ENCODE results near the gene KRT5. TPM values are rescaled to one million over a fixed set of nuclear protein-coding genes. Genes with fewer than 3 reads are reported as not detected.
A peak's percentile ranks its signal among the peaks of the same experiment; 100 is the strongest.

KRT5 gene
- total and polyA plus RNA-seq, 2 experiments from 2014 or later = 7.4 to 13.0 TPM

DNA sequence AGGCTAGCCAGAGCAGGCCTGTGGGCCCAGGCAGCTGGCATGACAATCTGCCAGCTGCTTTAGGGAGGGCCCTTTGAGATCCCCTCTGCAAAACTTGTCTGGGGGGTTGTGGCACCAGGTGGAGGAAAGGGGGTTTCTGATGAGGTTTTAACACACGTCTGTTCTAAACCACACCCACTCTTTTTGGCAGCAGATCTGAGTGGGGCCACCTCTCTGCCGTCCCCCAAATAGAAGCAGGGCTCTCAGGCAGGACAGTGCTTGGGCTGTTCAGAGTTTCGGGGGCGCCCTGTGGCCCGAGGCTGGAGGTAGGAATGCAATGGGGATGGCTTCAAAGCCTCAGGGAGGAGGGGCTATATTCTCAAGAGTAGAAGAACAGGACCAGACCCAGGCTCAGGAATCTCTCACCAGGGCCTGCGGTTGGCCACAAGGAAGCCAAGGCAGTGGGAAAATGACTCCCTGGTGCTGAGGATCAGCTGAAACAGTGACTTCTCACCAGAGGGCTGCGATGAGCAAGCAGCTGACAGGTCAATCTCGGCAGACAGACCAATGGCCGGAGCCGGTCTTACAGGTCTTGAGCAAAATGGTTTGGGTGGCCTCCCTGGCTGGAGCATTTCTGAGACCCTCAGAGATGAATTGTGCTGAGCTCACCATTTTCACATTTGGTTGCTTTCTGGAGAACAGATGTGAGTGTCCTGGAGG is 1.5 kb upstream of the KRT5 start:
- Histone ChIP-seq H3K9me2 (replicated peaks; ENCODE audit: insufficient read depth) (no peaks in the 10 kb centered on the region), H3K79me2 (no peaks in the 10 kb centered on the region), H3K4me1 (ENCODE audit: insufficient read depth) (peaks cover 14% of the 10 kb centered on the region), H4K20me1 (ENCODE audit: insufficient read depth, poor library complexity, severe bottlenecking) (no peaks in the 10 kb centered on the region), H3K27ac (peak overlapping the region; percentile 77), H3K9me3 (ENCODE audit: low read depth) (no peaks in the 10 kb centered on the region), H2AFZ (no peak overlapping the region), H3K4me3 (no peak overlapping the region), H3K4me2 (no peak overlapping the region), H3K36me3 (replicated peaks; ENCODE audit: insufficient read depth, low read depth) (no peaks in the 10 kb centered on the region), H3K27me3 (no peaks in the 10 kb centered on the region)
- DNase-seq (ENCODE audit: low spot score) = no peak
- TF ChIP-seq EZH2 (IDR thresholded peaks at IDR 0.05; ENCODE audit: borderline replicate concordance) (no peak), EZH2phosphoT487 (IDR thresholded peaks at IDR 0.05; ENCODE audit: low read depth, severe bottlenecking, unreplicated experiment) (no peak)
- WGBS (ENCODE audit: low lambda C conversion rate, missing lambda C conversion rate) = 75% methylated on average over 10 of the region's 10 CpGs

DNA sequence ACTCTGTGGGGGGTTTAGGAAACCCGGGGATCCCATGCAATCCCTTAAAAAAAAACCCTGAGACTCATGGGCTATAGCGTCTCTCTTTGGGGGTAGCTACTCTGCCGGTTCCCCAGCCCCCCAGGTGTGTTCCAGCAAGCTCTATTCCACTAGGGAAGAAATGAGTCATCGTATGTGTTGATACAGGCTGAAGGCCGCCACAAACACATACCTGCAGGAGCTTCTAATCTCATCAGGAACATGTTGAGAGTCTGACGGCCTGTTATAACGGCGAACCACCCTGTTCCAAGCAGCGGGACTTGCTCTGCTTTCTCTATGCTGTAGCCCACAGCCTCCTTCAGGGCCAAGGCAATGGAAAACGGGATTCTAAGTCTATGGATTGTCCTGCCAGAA is 977 bp upstream of the KRT5 start:
- 51% methylated on average over 10 of the region's 10 CpGs for WGBS (ENCODE audit: low lambda C conversion rate, missing lambda C conversion rate)
- Histone ChIP-seq H4K20me1 (ENCODE audit: insufficient read depth, poor library complexity, severe bottlenecking) (no peaks in the 10 kb centered on the region), H3K4me3 (no peak overlapping the region), H3K9me3 (ENCODE audit: low read depth) (no peaks in the 10 kb centered on the region), H3K27me3 (no peaks in the 10 kb centered on the region), H3K4me1 (ENCODE audit: insufficient read depth) (peaks cover 14% of the 10 kb centered on the region), H3K9me2 (replicated peaks; ENCODE audit: insufficient read depth) (no peaks in the 10 kb centered on the region), H3K4me2 (no peak overlapping the region), H3K27ac (peak overlapping the region; percentile 77), H3K79me2 (no peaks in the 10 kb centered on the region), H3K36me3 (replicated peaks; ENCODE audit: insufficient read depth, low read depth) (no peaks in the 10 kb centered on the region), H2AFZ (no peak overlapping the region)
- TF ChIP-seq, protein P1, sequence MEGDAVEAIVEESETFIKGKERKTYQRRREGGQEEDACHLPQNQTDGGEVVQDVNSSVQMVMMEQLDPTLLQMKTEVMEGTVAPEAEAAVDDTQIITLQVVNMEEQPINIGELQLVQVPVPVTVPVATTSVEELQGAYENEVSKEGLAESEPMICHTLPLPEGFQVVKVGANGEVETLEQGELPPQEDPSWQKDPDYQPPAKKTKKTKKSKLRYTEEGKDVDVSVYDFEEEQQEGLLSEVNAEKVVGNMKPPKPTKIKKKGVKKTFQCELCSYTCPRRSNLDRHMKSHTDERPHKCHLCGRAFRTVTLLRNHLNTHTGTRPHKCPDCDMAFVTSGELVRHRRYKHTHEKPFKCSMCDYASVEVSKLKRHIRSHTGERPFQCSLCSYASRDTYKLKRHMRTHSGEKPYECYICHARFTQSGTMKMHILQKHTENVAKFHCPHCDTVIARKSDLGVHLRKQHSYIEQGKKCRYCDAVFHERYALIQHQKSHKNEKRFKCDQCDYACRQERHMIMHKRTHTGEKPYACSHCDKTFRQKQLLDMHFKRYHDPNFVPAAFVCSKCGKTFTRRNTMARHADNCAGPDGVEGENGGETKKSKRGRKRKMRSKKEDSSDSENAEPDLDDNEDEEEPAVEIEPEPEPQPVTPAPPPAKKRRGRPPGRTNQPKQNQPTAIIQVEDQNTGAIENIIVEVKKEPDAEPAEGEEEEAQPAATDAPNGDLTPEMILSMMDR (IDR thresholded peaks at IDR 0.05; ENCODE audit: poor library complexity) = no peak
- TF ChIP-seq EZH2phosphoT487 (IDR thresholded peaks at IDR 0.05; ENCODE audit: low read depth, severe bottlenecking, unreplicated experiment) = no peak
- no peak for TF ChIP-seq EZH2 (IDR thresholded peaks at IDR 0.05; ENCODE audit: borderline replicate concordance)
- peak; percentile 79 for DNase-seq (ENCODE audit: low spot score)

DNA sequence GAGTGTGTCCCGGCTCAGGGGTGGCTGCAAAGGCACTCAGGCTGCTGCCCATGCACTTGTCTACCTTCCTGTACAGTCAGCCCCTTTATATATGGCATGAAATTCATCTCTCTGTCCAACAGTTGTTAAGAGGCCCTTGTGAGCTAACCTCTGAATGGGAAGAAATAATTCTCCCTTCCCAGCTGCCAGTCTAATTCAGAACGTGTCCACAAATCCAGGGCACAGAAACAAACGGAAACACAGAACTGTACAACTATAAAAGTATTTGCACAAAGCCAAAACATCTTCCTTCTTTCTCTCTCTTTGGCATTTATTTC is 849 bp downstream of the KRT5 start:
- WGBS (ENCODE audit: low lambda C conversion rate, missing lambda C conversion rate) = 88% methylated on average over 3 of the region's 3 CpGs
- Histone ChIP-seq H3K4me3 (no peak overlapping the region), H3K36me3 (replicated peaks; ENCODE audit: insufficient read depth, low read depth) (no peaks in the 10 kb centered on the region), H2AFZ (no peak overlapping the region), H3K4me2 (no peak overlapping the region), H3K4me1 (ENCODE audit: insufficient read depth) (peaks cover 14% of the 10 kb centered on the region), H3K79me2 (no peaks in the 10 kb centered on the region), H3K9me2 (replicated peaks; ENCODE audit: insufficient read depth) (no peaks in the 10 kb centered on the region), H4K20me1 (ENCODE audit: insufficient read depth, poor library complexity, severe bottlenecking) (no peaks in the 10 kb centered on the region), H3K9me3 (ENCODE audit: low read depth) (no peaks in the 10 kb centered on the region), H3K27me3 (no peaks in the 10 kb centered on the region), H3K27ac (no peak overlapping the region)
- DNase-seq (ENCODE audit: low spot score) = no peak
- TF ChIP-seq EZH2 (IDR thresholded peaks at IDR 0.05; ENCODE audit: borderline replicate concordance) (no peak), EZH2phosphoT487 (IDR thresholded peaks at IDR 0.05; ENCODE audit: low read depth, severe bottlenecking, unreplicated experiment) (no peak)
- TF ChIP-seq, protein P1 (IDR thresholded peaks at IDR 0.05; ENCODE audit: poor library complexity) = no peak

DNA sequence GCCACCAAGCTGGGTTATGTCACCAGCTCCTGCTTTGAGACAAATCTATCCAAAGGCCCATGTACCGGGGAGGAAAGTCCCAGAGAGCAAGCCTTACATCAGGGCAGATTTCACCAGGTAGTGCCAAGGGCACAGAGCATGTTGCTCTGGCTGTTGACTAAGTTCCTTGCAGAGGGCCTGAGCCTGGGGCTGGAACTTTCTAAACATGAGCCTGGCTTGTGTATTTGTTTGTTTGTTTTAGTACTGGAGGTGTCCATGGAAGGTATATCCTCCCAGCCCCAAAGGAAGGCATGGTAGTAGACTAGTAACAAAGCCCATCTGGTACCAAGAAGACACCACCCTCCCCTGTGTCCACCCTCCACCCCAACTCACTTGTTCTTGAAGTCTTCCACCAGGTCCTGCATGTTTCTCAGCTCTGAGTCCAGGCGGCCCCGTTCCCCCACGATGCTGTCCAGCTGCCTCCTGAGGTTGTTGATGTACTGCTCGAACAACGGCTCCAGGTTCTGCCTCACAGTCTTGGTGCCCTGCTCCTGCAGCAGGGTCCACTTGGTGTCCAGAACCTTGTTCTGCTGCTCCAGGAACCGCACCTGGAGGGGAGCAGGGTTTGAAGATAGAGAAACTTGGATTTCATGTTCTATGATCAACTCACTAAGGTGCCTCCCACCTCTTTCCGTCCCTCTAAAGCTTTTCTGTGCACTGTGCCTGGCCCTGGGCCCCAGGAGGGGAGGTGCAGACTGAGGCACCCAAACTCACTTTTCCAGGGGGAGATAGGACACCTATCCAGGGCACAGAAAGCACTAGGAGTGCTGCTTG is 1.4 kb downstream of the KRT5 start:
- WGBS (ENCODE audit: low lambda C conversion rate, missing lambda C conversion rate) = 93% methylated on average over 8 of the region's 8 CpGs
- H3K9me2 ChIP-seq (replicated peaks; ENCODE audit: insufficient read depth) = no peaks in the 10 kb centered on the region
- DNase-seq (ENCODE audit: low spot score) = no peak
- H3K27ac ChIP-seq = no peak overlapping the region
- no peaks in the 10 kb centered on the region for H3K79me2 ChIP-seq
- H2AFZ ChIP-seq = no peak overlapping the region
- no peak overlapping the region for H3K4me3 ChIP-seq
- H3K4me2 ChIP-seq = no peak overlapping the region
- H3K4me1 ChIP-seq (ENCODE audit: insufficient read depth) = peaks cover 14% of the 10 kb centered on the region
- TF ChIP-seq, protein P1 (IDR thresholded peaks at IDR 0.05; ENCODE audit: poor library complexity) = no peak
- TF ChIP-seq EZH2 (IDR thresholded peaks at IDR 0.05; ENCODE audit: borderline replicate concordance) = no peak
- no peak for TF ChIP-seq EZH2phosphoT487 (IDR thresholded peaks at IDR 0.05; ENCODE audit: low read depth, severe bottlenecking, unreplicated experiment)
- H3K36me3 ChIP-seq (replicated peaks; ENCODE audit: insufficient read depth, low read depth) = no peaks in the 10 kb centered on the region
- H3K27me3 ChIP-seq = no peaks in the 10 kb centered on the region
- no peaks in the 10 kb centered on the region for H4K20me1 ChIP-seq (ENCODE audit: insufficient read depth, poor library complexity, severe bottlenecking)
- no peaks in the 10 kb centered on the region for H3K9me3 ChIP-seq (ENCODE audit: low read depth)
